Activated gamma-delta T cell treated with Interleukin-2 at 50 U/mL for 16 hours (primary cell): ENCODE results near the gene RPS6KA4.
A peak's percentile ranks its signal among the peaks of the same experiment; 100 is the strongest.

Experiments used
- DNase-seq: peaks from one replicate; pipeline ENCODE4 v3.0.0-alpha.2; 2020

Gene RPS6KA4

DNA sequence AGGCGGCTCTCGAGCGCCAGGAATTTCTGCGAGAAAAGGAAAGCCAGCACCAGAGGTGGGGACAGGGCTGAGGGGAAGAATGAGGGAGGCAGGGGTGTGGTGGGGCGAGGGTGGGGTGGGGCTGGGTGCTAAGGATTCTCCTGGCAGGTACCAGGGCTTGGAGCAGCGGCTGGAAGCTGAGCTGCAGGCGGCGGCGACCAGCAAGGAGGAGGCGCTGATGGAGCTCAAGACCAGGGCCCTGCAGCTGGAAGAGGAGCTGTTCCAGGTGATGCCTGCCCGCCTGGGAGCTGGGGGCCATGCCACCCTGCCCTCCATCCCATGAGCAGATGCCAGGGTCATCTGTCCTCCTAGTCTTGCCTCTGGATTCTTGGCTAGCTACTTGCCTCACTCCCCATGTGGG, 9.6 kb upstream of the RPS6KA4 start:
- no peak for DNase-seq

DNA sequence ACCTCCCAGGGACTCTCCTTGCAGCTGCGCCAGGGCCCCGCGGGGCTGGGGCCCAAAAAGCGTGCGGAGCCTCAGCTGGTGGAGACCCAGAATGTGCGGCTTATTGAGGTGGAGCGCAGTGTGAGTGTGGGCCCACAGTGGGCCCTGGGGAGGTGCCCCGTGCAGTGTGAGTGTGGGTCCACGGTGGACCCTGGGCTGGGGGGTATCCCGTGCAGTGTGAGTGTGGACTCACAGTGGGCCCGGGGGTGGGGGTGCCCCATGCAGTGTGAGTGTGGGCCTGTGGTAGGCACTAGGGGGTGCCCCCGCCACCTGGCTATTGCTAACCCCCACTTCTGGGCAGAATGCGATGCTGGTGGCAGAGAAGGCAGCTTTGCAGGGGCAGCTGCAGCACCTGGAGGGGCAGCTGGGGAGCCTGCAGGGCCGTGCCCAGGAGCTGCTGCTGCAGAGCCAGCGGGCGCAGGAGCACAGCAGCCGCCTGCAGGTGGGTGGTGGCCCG, 7.8 kb upstream of the RPS6KA4 start:
- DNase-seq, result no peak

- no peak for DNase-seq
These were observed 6.6 kb upstream of the RPS6KA4 start for GRCh38 chr11:64352099-64352994.

DNA sequence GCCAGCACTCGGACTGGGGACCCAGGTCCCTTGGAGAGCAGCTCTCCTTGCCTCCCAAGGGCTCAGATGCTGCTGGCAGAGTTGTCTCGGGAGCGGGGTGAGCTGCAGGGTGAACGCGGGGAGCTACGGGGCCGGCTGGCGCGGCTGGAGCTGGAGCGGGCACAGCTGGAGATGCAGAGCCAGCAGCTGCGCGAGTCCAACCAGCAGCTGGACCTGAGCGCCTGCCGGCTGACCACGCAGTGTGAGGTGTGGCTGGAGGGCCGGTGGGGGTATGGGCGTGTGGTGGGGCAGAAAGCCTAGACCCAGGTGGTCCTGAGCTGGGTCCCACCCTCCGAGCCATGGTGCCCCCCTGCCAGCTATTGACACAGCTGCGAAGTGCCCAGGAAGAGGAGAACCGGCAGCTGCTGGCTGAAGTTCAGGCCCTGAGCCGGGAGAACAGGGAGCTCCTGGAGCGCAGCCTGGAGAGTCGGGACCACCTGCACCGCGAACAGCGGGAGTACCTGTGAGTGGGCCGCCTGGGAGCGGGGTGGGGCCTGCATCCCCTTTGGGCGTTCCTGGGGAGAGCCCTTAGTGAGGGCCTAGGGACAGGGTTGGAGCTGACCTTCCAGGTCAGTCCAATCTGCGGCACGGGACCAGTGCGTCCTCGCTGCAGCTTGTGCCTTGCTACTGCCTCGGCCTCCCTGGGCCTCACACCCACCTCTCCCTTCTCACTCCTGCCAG, 5.8 kb upstream of the RPS6KA4 start:
- no peak for DNase-seq

- no peak for DNase-seq
These were observed 5.1 kb upstream of the RPS6KA4 start for GRCh38 chr11:64353715-64354506.

DNA sequence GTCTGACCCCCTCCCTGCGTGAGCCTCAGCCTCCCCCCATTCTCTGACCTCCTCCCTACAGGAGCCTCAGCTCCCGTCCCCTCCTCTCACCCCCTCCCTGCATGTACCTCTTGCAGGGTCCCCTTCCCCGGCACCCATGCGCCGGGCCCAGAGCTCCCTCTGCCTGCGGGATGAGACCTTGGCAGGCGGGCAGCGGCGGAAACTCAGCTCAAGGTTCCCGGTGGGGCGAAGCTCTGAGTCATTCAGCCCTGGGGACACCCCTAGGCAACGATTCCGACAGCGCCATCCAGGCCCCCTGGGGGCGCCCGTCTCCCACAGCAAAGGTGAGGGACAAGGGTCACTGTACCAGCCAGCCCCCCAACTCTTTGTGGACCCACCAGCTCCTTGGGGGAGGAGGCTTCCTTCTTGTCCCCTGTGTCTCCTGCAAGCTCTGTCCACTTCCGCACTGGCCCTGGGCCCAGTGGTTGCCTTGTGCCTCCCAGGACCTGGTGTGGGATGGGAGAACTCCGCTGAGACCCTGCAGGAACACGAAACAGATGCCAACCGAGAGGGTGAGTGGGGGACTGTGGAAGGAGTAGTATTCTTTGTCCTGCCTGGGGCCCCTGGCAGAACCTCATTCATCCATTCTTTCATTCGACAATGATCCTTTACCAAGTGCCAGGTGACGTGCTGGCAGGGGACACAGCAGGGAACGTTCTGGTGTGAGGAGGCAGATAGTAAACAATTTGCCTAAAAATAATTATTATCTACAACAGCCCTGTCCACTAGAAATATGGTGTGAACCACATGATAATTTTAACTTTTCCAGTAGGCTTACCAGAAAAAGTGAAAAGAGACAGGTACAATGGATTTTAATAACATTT, 3.7 kb upstream of the RPS6KA4 start:
- DNase-seq, result peak; percentile 38

- DNase-seq, result no peak
These were observed 2.2 kb upstream of the RPS6KA4 start for GRCh38 chr11:64356498-64357411.

DNA sequence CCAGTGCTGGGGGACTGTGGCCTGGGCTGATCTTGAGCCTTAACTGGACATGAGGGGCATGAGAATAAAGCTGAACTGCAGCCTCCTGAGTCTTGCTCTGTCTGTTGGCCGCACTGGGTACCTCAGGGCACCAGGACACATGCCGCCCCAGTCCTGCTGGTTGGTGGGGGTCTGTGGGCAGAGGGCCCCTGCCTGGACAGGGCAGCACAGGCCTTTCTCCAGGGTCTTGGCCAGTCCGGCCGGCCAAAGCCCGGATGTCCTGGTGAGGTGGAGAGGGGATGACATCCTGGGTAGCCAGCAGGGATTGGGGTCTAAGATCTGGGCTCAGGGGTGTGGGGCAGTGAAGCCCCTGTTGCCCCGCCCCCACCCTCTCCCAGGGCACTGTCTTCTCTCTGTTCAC, 1.5 kb upstream of the RPS6KA4 start:
- DNase-seq, result no peak

- peak; percentile 58 for DNase-seq
These were observed 942 bp upstream of the RPS6KA4 start for GRCh38 chr11:64357904-64358535.

GRCh38 chr11:64358536-64358906, 441 bp upstream of the RPS6KA4 start:
- no peak for DNase-seq

GRCh38 chr11:64359712-64360445, 917 bp downstream of the RPS6KA4 start:
- DNase-seq, result no peak

DNA sequence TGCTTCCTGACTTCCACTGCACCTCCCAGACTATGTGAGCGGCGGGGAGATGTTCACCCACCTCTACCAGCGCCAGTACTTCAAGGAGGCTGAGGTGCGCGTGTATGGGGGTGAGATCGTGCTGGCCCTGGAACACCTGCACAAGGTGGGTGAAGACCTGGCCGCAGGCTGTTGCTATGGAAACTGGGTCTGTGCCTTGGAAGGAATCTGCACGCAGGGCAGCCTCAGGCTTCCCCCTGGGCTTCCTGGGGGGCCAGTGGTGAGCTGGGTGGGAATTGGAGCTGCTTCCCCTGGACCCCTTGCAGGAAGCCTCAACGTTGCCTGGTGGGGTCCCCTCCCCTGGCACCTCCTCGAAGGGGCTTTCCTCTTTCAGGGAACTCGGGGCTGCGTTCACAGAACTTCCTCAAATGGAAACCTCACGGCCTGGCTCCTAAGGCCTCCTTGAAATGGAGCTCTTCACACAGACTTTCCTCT, 1.5 kb downstream of the RPS6KA4 start:
- no peak for DNase-seq

GRCh38 chr11:64361659-64362058, 2.7 kb downstream of the RPS6KA4 start:
- DNase-seq, result no peak

- DNase-seq, result no peak
These were observed 3.4 kb downstream of the RPS6KA4 start for GRCh38 chr11:64362339-64362738.

- no peak for DNase-seq
These were observed 5.5 kb downstream of the RPS6KA4 start for GRCh38 chr11:64364435-64364834.

DNA sequence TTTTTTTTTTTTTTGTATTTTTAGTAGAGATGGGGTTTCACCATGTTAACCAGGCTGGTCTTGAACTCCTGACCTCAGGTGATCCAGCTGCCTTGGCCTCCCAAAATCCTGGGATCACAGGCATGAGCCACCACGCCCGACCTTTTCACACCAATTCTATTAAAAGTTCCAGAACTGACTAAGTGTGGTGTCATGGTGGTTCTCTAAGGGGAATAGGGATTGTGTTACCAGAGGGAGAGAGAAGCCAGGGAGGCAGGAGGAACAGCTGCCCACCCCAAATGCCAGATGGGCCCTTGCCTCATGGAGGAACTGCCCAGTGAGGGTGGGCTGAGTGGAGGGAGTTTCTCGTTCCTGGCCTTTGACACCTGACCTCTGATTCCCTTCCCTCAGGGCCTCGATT, 5.9 kb downstream of the RPS6KA4 start:
- DNase-seq, result no peak

- no peak for DNase-seq
These were observed 7.8 kb downstream of the RPS6KA4 start for GRCh38 chr11:64366751-64367150.

DNA sequence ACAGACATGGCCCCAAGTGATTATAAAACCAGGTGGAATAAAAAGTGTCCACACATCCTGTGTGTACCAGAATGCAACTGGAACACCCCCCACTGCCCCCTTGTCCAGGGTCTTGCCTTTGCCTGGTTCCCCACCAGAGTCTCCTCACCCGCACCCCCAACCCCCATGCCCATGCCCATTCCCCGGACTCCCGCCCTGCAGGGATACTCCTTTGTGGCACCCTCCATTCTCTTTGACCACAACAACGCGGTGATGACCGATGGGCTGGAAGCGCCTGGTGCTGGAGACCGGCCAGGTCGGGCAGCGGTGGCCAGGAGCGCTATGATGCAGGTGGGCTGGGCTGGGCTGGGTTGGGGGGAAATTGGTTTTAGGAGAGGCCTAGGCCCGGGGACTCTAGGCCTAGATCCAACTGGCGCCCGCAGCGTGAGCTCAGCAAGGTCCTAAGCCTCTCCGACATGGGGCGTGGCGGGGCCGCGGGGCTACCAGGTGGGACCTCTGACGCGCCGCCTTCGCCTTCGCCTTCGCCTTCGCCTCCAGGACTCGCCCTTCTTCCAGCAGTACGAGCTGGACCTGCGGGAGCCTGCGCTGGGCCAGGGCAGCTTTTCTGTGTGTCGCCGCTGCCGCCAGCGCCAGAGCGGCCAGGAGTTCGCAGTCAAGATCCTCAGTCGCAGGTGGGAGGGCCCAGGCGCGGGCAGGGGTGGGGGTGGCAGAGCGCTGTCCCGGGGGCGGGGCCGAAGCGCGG, 9.1 kb downstream of the RPS6KA4 start:
- no peak for DNase-seq

- no peak for DNase-seq
These were observed 9.7 kb downstream of the RPS6KA4 start for GRCh38 chr11:64368673-64369074.
